ENCODE results near the gene APOBEC3C.
"Not testable (repeated sequence)": the region's sequence is repeated elsewhere in the genome, so short reads cannot be mapped to it uniquely, and the experiment has no call there.

APOBEC3C gene

GRCh38 chr22:38981992-38982927 is 31.8 kb upstream of the APOBEC3C start, which contains the start of gene APOBEC3B:
Gene APOBEC3B (plus strand): TSS chr22:38982347. CDS start chr22:38982454, 107 bp downstream.
- Histone ChIP-seq H3K9me3 (ENCODE audit: control insufficient read depth in 2 of 2, low read length in 2 of 2) (no peaks in the 10 kb centered on the region), H3K27me3 (ENCODE audit: control insufficient read depth in 2 of 2, insufficient read depth in 2 of 2, low read length in 2 of 2) (no peaks in the 10 kb centered on the region), H3K4me1 (ENCODE audit: control insufficient read depth in 2 of 2, insufficient read depth in 2 of 2, low read length in 2 of 2) (peaks cover 2 to 21% of the 10 kb centered on the region in 2 donors), H3K4me3 (ENCODE audit: low read length in 2 of 2) (peak within 1 kb of the TSS; percentile 60 to 62), H3K36me3 (ENCODE audit: control insufficient read depth in 2 of 2, insufficient read depth in 2 of 2, low read length in 2 of 2) (no peaks in the 10 kb centered on the region), H3K27ac (ENCODE audit: low read depth in 2 of 2, low read length in 2 of 2) (peak within 1 kb of the TSS; percentile 78 to 85), H3K9ac (ENCODE audit: low read depth in 1 of 2, low read length in 2 of 2) (peak within 1 kb of the TSS; percentile 38 to 73)

- H3K27ac ChIP-seq (ENCODE audit: low read depth in 2 of 2, low read length in 2 of 2), result no peak overlapping the region
- H3K27me3 ChIP-seq (ENCODE audit: control insufficient read depth in 2 of 2, insufficient read depth in 2 of 2, low read length in 2 of 2), result no peaks in the 10 kb centered on the region
- peaks cover 2 to 21% of the 10 kb centered on the region in 2 donors for H3K4me1 ChIP-seq (ENCODE audit: control insufficient read depth in 2 of 2, insufficient read depth in 2 of 2, low read length in 2 of 2)
- no peaks in the 10 kb centered on the region for H3K9me3 ChIP-seq (ENCODE audit: control insufficient read depth in 2 of 2, low read length in 2 of 2)
- no peak overlapping the region for H3K9ac ChIP-seq (ENCODE audit: low read depth in 1 of 2, low read length in 2 of 2)
- no peaks in the 10 kb centered on the region for H3K36me3 ChIP-seq (ENCODE audit: control insufficient read depth in 2 of 2, insufficient read depth in 2 of 2, low read length in 2 of 2)
- no peak overlapping the region for H3K4me3 ChIP-seq (ENCODE audit: low read length in 2 of 2)
Observed at GRCh38 chr22:38984224-38984623, 29.8 kb upstream of the APOBEC3C start.

GRCh38 chr22:38984784-38985757 is 29.0 kb upstream of the APOBEC3C start:
- H3K9me3 ChIP-seq (ENCODE audit: control insufficient read depth in 2 of 2, low read length in 2 of 2); H3K27me3 ChIP-seq (ENCODE audit: control insufficient read depth in 2 of 2, insufficient read depth in 2 of 2, low read length in 2 of 2); H3K9ac ChIP-seq (ENCODE audit: low read depth in 1 of 2, low read length in 2 of 2); H3K4me3 ChIP-seq (ENCODE audit: low read length in 2 of 2); H3K36me3 ChIP-seq (ENCODE audit: control insufficient read depth in 2 of 2, insufficient read depth in 2 of 2, low read length in 2 of 2): not testable (repeated sequence)
- H3K4me1 ChIP-seq (ENCODE audit: control insufficient read depth in 2 of 2, insufficient read depth in 2 of 2, low read length in 2 of 2), result peaks cover 2 to 21% of the 10 kb centered on the region in 2 donors
- peak overlapping the region; percentile 38 to 60 for H3K27ac ChIP-seq (ENCODE audit: low read depth in 2 of 2, low read length in 2 of 2)

- no peaks in the 10 kb centered on the region for H3K27me3 ChIP-seq (ENCODE audit: control insufficient read depth in 2 of 2, insufficient read depth in 2 of 2, low read length in 2 of 2)
Observed at GRCh38 chr22:38986629-38987028, 27.4 kb upstream of the APOBEC3C start.

GRCh38 chr22:38987171-38987895 is 26.7 kb upstream of the APOBEC3C start:
- Histone ChIP-seq H3K27ac (ENCODE audit: low read depth in 2 of 2, low read length in 2 of 2) (no peak overlapping the region), H3K36me3 (ENCODE audit: control insufficient read depth in 2 of 2, insufficient read depth in 2 of 2, low read length in 2 of 2) (no peaks in the 10 kb centered on the region), H3K4me1 (ENCODE audit: control insufficient read depth in 2 of 2, insufficient read depth in 2 of 2, low read length in 2 of 2) (peaks cover 0 to 7% of the 10 kb centered on the region in 2 donors), H3K4me3 (ENCODE audit: low read length in 2 of 2) (no peak overlapping the region), H3K9me3 (ENCODE audit: control insufficient read depth in 2 of 2, low read length in 2 of 2) (no peaks in the 10 kb centered on the region), H3K27me3 (ENCODE audit: control insufficient read depth in 2 of 2, insufficient read depth in 2 of 2, low read length in 2 of 2) (no peaks in the 10 kb centered on the region), H3K9ac (ENCODE audit: low read depth in 1 of 2, low read length in 2 of 2) (no peak overlapping the region)

More at GRCh38 chr22:38986629-38987028, 27.4 kb upstream of the APOBEC3C start:
- H3K27ac ChIP-seq (ENCODE audit: low read depth in 2 of 2, low read length in 2 of 2), result no peak overlapping the region
- H3K36me3 ChIP-seq (ENCODE audit: control insufficient read depth in 2 of 2, insufficient read depth in 2 of 2, low read length in 2 of 2), result no peaks in the 10 kb centered on the region
- H3K4me1 ChIP-seq (ENCODE audit: control insufficient read depth in 2 of 2, insufficient read depth in 2 of 2, low read length in 2 of 2), result peaks cover under 1 to 10% of the 10 kb centered on the region in 2 donors
- no peaks in the 10 kb centered on the region for H3K9me3 ChIP-seq (ENCODE audit: control insufficient read depth in 2 of 2, low read length in 2 of 2)
- no peak overlapping the region for H3K4me3 ChIP-seq (ENCODE audit: low read length in 2 of 2)
- H3K9ac ChIP-seq (ENCODE audit: low read depth in 1 of 2, low read length in 2 of 2), result no peak overlapping the region

GRCh38 chr22:38989466-38989865 is 24.6 kb upstream of the APOBEC3C start:
- H3K27ac ChIP-seq (ENCODE audit: low read depth in 2 of 2, low read length in 2 of 2), result no peak overlapping the region
- H3K9ac ChIP-seq (ENCODE audit: low read depth in 1 of 2, low read length in 2 of 2), result no peak overlapping the region
- no peak overlapping the region for H3K4me3 ChIP-seq (ENCODE audit: low read length in 2 of 2)
- H3K9me3 ChIP-seq (ENCODE audit: control insufficient read depth in 2 of 2, low read length in 2 of 2), result no peaks in the 10 kb centered on the region
- no peaks in the 10 kb centered on the region for H3K36me3 ChIP-seq (ENCODE audit: control insufficient read depth in 2 of 2, insufficient read depth in 2 of 2, low read length in 2 of 2)
- no peaks in the 10 kb centered on the region for H3K27me3 ChIP-seq (ENCODE audit: control insufficient read depth in 2 of 2, insufficient read depth in 2 of 2, low read length in 2 of 2)
- H3K4me1 ChIP-seq (ENCODE audit: control insufficient read depth in 2 of 2, insufficient read depth in 2 of 2, low read length in 2 of 2), result peaks cover 0 to 3% of the 10 kb centered on the region in 2 donors

GRCh38 chr22:38992871-38993371 is 21.1 kb upstream of the APOBEC3C start:
- not testable (repeated sequence) for H3K4me1 ChIP-seq (ENCODE audit: control insufficient read depth in 2 of 2, insufficient read depth in 2 of 2, low read length in 2 of 2); H3K27me3 ChIP-seq (ENCODE audit: control insufficient read depth in 2 of 2, insufficient read depth in 2 of 2, low read length in 2 of 2); H3K9ac ChIP-seq (ENCODE audit: low read depth in 1 of 2, low read length in 2 of 2); H3K36me3 ChIP-seq (ENCODE audit: control insufficient read depth in 2 of 2, insufficient read depth in 2 of 2, low read length in 2 of 2); H3K9me3 ChIP-seq (ENCODE audit: control insufficient read depth in 2 of 2, low read length in 2 of 2); H3K4me3 ChIP-seq (ENCODE audit: low read length in 2 of 2); H3K27ac ChIP-seq (ENCODE audit: low read depth in 2 of 2, low read length in 2 of 2)

- Histone ChIP-seq H3K27ac (ENCODE audit: low read depth in 2 of 2, low read length in 2 of 2) (no peak overlapping the region), H3K4me1 (ENCODE audit: control insufficient read depth in 2 of 2, insufficient read depth in 2 of 2, low read length in 2 of 2) (no peaks in the 10 kb centered on the region), H3K4me3 (ENCODE audit: low read length in 2 of 2) (no peak overlapping the region), H3K9ac (ENCODE audit: low read depth in 1 of 2, low read length in 2 of 2) (no peak overlapping the region), H3K27me3 (ENCODE audit: control insufficient read depth in 2 of 2, insufficient read depth in 2 of 2, low read length in 2 of 2) (no peaks in the 10 kb centered on the region), H3K36me3 (ENCODE audit: control insufficient read depth in 2 of 2, insufficient read depth in 2 of 2, low read length in 2 of 2) (no peaks in the 10 kb centered on the region), H3K9me3 (ENCODE audit: control insufficient read depth in 2 of 2, low read length in 2 of 2) (no peaks in the 10 kb centered on the region)
Observed at GRCh38 chr22:38996105-38996504, 18.0 kb upstream of the APOBEC3C start.

GRCh38 chr22:38997518-38997917 is 16.5 kb upstream of the APOBEC3C start:
- Histone ChIP-seq H3K27ac (ENCODE audit: low read depth in 2 of 2, low read length in 2 of 2) (no peak overlapping the region), H3K4me1 (ENCODE audit: control insufficient read depth in 2 of 2, insufficient read depth in 2 of 2, low read length in 2 of 2) (no peaks in the 10 kb centered on the region), H3K9ac (ENCODE audit: low read depth in 1 of 2, low read length in 2 of 2) (no peak overlapping the region), H3K4me3 (ENCODE audit: low read length in 2 of 2) (no peak overlapping the region), H3K27me3 (ENCODE audit: control insufficient read depth in 2 of 2, insufficient read depth in 2 of 2, low read length in 2 of 2) (no peaks in the 10 kb centered on the region), H3K9me3 (ENCODE audit: control insufficient read depth in 2 of 2, low read length in 2 of 2) (no peaks in the 10 kb centered on the region), H3K36me3 (ENCODE audit: control insufficient read depth in 2 of 2, insufficient read depth in 2 of 2, low read length in 2 of 2) (no peaks in the 10 kb centered on the region)
